Heart left ventricle (tissue), 16 donors: ENCODE data around the gene CRIM1. TPM values are rescaled to one million over a fixed set of nuclear protein-coding genes. Genes with fewer than 3 reads are reported as not detected.

Experiments
- ATAC-seq, 4 donors: fragments of 200-7000 bp; cut with Tn5 transposase; one replicate each; pipeline ENCODE4 v1.9.1; 2020 to 2022; ENCODE audit warnings: moderate library complexity in 4 of 4, mild to moderate bottlenecking in 3 of 4, moderate number of reproducible peaks in 1 of 4
- DNase-seq, 5 donors: peaks; one replicate each; pipeline ENCODE4 v3.0.0-alpha.2; 2020
- H3K27ac ChIP-seq, 12 donors: fragments of 200-600 bp; sonication (generic) in 4 of 12; one replicate each; pipeline versions ENCODE4 v1.5.0 to v1.8.0; 2016 to 2022; ENCODE audit warnings: mild to moderate bottlenecking in 2 of 12
- H3K27me3 ChIP-seq, 9 donors: fragments of 200-600 bp; sonication (generic) in 2 of 9; one replicate each; pipeline versions ENCODE4 v1.5.1 to v1.8.0; 2016 to 2022; ENCODE audit warnings: mild to moderate bottlenecking in 3 of 9
- H3K36me3 ChIP-seq, 9 donors: fragments of 200-600 bp; sonication (generic) in 2 of 9; one replicate each; pipeline versions ENCODE4 v1.5.0 to v1.8.0; 2018 to 2022; ENCODE audit warnings: mild to moderate bottlenecking in 2 of 9
- H3K4me1 ChIP-seq, 12 donors: fragments of 200-600 bp; sonication (generic) in 4 of 12; one replicate each; pipeline versions ENCODE4 v1.5.0 to v1.8.0; 2016 to 2022; ENCODE audit warnings: mild to moderate bottlenecking in 3 of 12
- H3K4me3 ChIP-seq, 12 donors: fragments of 200-600 bp; sonication (generic) in 4 of 12; one replicate each; pipeline versions ENCODE4 v1.5.0 to v1.8.0; 2017 to 2022; ENCODE audit warnings: mild to moderate bottlenecking in 9 of 12, moderate library complexity in 4 of 12
- H3K9me3 ChIP-seq, 12 donors: fragments of 200-600 bp; sonication (generic) in 4 of 12; one replicate each; pipeline versions ENCODE4 v1.5.0 to v1.8.0; 2016 to 2022; ENCODE audit warnings: mild to moderate bottlenecking in 1 of 12
- POLR2A ChIP-seq, 2 donors: fragments of 450-650 bp; IDR thresholded peaks; one replicate each; pipeline ENCODE4 v1.6.1; 2017; ENCODE audit warnings: antibody characterized with exemption in 2 of 2, mild to moderate bottlenecking in 2 of 2, moderate library complexity in 2 of 2
- WGBS, 4 donors: extraction: QIAGEN DNeasy Blood & Tissue Kit in 2 of 4; methylation state at CpG; one replicate each; pipeline versions ENCODE4 v1.1.5 to v1.1.7; 2013 to 2018; 5-methylcytosine and 5-hydroxymethylcytosine counted together
- intact Hi-C, 10 donors: fragments of 100-400 bp; cut with DNase I; formaldehyde crosslinking; loops; one replicate each; pipeline versions ENCODE4 v1.11.1 to v1.14.2; 2022
- polyA plus RNA-seq, 2 donors: library from polyadenylated mRNA; stranded (reverse); fragments of 200-250 nt; gene quantifications; one replicate each; pipeline ENCODE4 v1.2.3, GENCODE V29; 2013
- total RNA-seq, 9 donors: library from RNA; depleted of rRNA in 2 of 9; stranded (reverse); fragments of >200 nt in 2 of 9; fragmentation: NEBNext Ultra II Directional in 3 of 9; extraction: Animal tissue kit (Norgen Biotek cat#: 25700) in 3 of 9; gene quantifications; one replicate each; pipeline versions ENCODE4 v1.1.0 to v1.2.4, GENCODE V29; 2016 to 2023
- TF ChIP-seq, protein P1 (sequence below), 12 donors: fragments of 200-600 bp; sonication (generic) in 4 of 12; IDR thresholded peaks; one replicate each; pipeline versions ENCODE4 v1.5.0 to v1.8.0; 2018 to 2022; ENCODE audit warnings: antibody characterized with exemption in 12 of 12, mild to moderate bottlenecking in 5 of 12
- donor health status: ischemic (EF 13 %, LVEDD 7.1; RV severe dilation, severe dysfunction).
- donor health status: healthy with polysubstance abuse.
- donor health status: DM: no; HTN: yes; CAD: no.
- donor health status: DM: no; HTN: no; CAD: no.
- donor health status: ischemic (EF 25% LVEDD 6.9; RV normal size, moderate dysfunction).
- donor health status: ischemic (EF 25% LVEDD 5.7; RV mildly dilated, moderate dysfunction).
- donor health status: healthy.
- donor health status: DM: yes; HTN: yes; CAD: no.
- donor health status: ischemic (EF 35%, LVEDD 5.7; RV mildly dilated, moderate dysfunction).
- donor health status: nonischemic (EF 11% LVEDD 7.7; RV severe dilation, severe dysfunction).
- donor health status: DM: yes; HTN: yes; CAD: no.
- donor health status: PGD.
- donor health status: ischemic (EF 29% LVEDD 5.4; RV normal size, mild dysfunction).
- donor health status: nonischemic (EF 23%, LVEDD 6.1; RV moderate dilation, normal function).

Gene CRIM1
- total and polyA plus RNA-seq, 11 donors, result 14.7 to 120 (median 81.8) TPM

DNA sequence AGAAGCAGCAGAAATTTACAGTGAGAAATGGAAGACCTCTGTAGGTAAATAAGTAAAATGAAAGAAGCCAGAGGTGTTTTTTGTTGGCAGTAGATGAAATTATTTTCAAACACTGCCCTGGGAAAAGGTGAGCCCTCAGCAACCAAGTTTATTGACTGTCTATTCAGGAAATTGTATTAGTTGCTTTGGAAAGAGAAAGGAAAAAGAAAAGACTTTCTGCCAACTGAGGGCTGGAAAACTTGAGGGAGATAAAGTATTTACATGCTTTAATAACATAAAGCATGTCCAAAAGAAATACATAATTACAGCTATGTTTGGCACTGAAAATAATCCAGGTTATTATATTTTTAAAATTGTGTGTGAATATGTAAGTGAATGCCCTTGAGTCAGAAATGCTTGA lies 14.7 kb downstream of the CRIM1 start:
- TF ChIP-seq, protein P1, sequence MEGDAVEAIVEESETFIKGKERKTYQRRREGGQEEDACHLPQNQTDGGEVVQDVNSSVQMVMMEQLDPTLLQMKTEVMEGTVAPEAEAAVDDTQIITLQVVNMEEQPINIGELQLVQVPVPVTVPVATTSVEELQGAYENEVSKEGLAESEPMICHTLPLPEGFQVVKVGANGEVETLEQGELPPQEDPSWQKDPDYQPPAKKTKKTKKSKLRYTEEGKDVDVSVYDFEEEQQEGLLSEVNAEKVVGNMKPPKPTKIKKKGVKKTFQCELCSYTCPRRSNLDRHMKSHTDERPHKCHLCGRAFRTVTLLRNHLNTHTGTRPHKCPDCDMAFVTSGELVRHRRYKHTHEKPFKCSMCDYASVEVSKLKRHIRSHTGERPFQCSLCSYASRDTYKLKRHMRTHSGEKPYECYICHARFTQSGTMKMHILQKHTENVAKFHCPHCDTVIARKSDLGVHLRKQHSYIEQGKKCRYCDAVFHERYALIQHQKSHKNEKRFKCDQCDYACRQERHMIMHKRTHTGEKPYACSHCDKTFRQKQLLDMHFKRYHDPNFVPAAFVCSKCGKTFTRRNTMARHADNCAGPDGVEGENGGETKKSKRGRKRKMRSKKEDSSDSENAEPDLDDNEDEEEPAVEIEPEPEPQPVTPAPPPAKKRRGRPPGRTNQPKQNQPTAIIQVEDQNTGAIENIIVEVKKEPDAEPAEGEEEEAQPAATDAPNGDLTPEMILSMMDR (IDR thresholded peaks at IDR 0.05), result no peak
- no peak for TF ChIP-seq POLR2A (IDR thresholded peaks at IDR 0.05)

GRCh38 chr2:36371070-36371874 lies 15.7 kb downstream of the CRIM1 start:
- ATAC-seq, result peak in 3 of 4 donors; percentile 3 to 39 (median 5)
- peak overlapping the region in 1 of 12 donors; percentile 2 for H3K4me3 ChIP-seq
- no peaks in the 10 kb centered on the region for H3K36me3 ChIP-seq
- H3K27me3 ChIP-seq, result no peaks in the 10 kb centered on the region
- WGBS, 4 donors, result 19 to 36% (median 34%) methylated on average over 9 of the region's 9 CpGs
- H3K4me1 ChIP-seq, result peaks cover 12 to 99% (median 81%) of the 10 kb centered on the region in 12 donors
- peak overlapping the region in 8 of 12 donors; percentile 17 to 59 (median 56) for H3K27ac ChIP-seq
- no peaks in the 10 kb centered on the region for H3K9me3 ChIP-seq
- no peak for DNase-seq
- intact Hi-C loops, result loop anchor here in 3 of 10 donors (5.0 kb wide), 1 partner anchor 36 kb away; no protein-coding TSS in a partner anchor
- TF ChIP-seq, protein P1 (IDR thresholded peaks at IDR 0.05), result no peak
- no peak for TF ChIP-seq POLR2A (IDR thresholded peaks at IDR 0.05)

More for the DNA sequence above, 14.7 kb downstream of the CRIM1 start:
- Histone ChIP-seq H3K4me3 (no peak overlapping the region), H3K4me1 (peaks cover 11 to 97% (median 78%) of the 10 kb centered on the region in 12 donors), H3K27ac (peak overlapping the region in 8 of 12 donors; percentile 3 to 59 (median 26)), H3K27me3 (no peaks in the 10 kb centered on the region), H3K9me3 (no peaks in the 10 kb centered on the region), H3K36me3 (no peaks in the 10 kb centered on the region)
- intact Hi-C loops, result loop anchor here in 3 of 10 donors (5.0 kb wide), 1 partner anchor 37 kb away; no protein-coding TSS in a partner anchor
- DNase-seq, result no peak
- no peak for ATAC-seq

GRCh38 chr2:36371928-36372391 lies 16.4 kb downstream of the CRIM1 start:
- peaks cover 14 to 99% (median 84%) of the 10 kb centered on the region in 12 donors for H3K4me1 ChIP-seq
- peak overlapping the region in 8 of 12 donors; percentile 17 to 59 (median 56) for H3K27ac ChIP-seq
- no peak for DNase-seq
- no peak for TF ChIP-seq POLR2A (IDR thresholded peaks at IDR 0.05)
- TF ChIP-seq, protein P1 (IDR thresholded peaks at IDR 0.05), result no peak
- H3K27me3 ChIP-seq, result no peaks in the 10 kb centered on the region
- H3K36me3 ChIP-seq, result no peaks in the 10 kb centered on the region
- H3K9me3 ChIP-seq, result no peaks in the 10 kb centered on the region
- no peak overlapping the region for H3K4me3 ChIP-seq
- WGBS, 4 donors, result 18 to 52% (median 37%) methylated on average over 2 of the region's 2 CpGs
- intact Hi-C loops, result loop anchor here in 3 of 10 donors (5.0 kb wide), 1 partner anchor 35 kb away; no protein-coding TSS in a partner anchor
- no peak for ATAC-seq
